G401 (cell line): ENCODE data around the gene GLT1D1. TPM values are rescaled to one million over a fixed set of nuclear protein-coding genes. Genes with fewer than 3 reads are reported as not detected.

Experiments used
- DNase-seq: peaks from one replicate; pipeline ENCODE4 v3.0.0-alpha.2; 2015; ENCODE audit warnings: low spot score
- in situ Hi-C: cut with HindIII; loops from 2 replicates; pipeline ENCODE4 v1.10.0; 2016; ENCODE audit warnings: low sequenced_read_pairs, mixed read lengths
- total RNA-seq: library from RNA; depleted of rRNA; stranded (reverse); fragments of >200 nt; shearing (Covaris generic); gene quantifications from 2 replicates; pipeline ENCODE4 v1.2.3, GENCODE V29; 2014

GLT1D1 gene
- total RNA-seq, 1 experiment from 2014 or later = 0.14 TPM

DNA sequence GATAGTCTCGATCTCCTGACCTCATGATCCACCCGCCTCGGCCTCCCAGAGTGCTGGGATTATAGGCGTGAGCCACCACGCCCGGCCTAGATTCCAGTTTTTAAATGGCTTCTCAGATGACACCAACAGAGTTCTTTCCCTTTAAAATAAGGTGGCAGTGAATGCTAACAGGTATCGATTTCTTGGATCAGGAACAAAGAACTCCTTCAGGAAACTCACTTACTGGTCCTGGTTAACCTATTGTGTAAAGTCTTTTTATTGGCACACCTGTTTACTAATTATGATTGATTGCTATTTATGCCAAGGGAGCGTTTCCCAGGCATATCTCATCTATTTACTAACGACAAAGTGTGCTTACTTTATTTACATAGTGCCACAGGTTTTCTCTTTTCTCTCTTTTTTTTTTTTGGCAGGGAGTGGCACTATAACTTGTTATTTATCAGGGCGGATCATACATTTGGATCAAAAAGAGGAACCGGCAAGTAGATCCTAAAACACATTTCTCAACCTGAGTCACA, 89.7 kb downstream of the GLT1D1 start:
- in situ Hi-C loops = no loop called here
- no peak for DNase-seq

DNA sequence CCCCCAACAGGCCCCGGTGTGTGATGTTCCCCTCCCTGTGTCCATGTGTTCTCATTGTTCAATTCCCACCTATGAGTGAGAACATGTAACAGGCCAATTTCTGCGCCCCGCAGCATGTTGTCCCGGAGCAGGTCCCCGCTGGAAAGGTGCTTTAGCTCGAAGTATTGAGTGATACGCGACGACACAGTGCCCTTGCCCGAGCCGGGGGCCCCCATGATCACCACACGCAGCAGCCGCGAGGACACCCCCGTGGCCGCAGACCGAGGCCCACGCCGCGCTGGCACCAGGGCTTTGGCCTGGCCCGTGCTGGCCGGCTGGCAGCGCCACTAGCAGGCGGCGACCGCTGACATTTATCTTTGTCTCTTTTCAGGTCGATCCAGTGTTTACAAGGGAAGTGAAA, 91.7 kb downstream of the GLT1D1 start:
- in situ Hi-C loops = no loop called here

DNA sequence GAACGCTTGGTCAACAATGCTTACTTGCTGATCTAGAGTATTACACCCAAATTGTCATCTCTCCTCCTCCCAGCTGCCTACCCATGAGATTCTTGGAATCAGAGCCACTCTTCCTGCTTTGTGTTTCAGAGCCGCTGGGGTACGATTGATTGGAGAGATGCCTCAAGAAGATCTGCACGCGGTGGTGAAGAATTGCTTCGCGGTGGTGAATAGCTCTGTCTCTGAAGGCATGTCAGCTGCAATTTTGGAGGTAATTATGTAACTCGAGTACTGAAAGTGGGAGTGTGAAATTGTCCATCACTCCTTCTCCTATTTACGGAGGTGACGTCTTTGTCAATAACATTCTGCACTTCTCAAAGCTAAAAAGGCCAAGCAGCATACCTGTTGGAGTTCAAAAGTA, 93.9 kb downstream of the GLT1D1 start:
- DNase-seq = no peak
- in situ Hi-C loops = no loop called here

More for the DNA sequence above, 91.7 kb downstream of the GLT1D1 start:
- DNase-seq = no peak

DNA sequence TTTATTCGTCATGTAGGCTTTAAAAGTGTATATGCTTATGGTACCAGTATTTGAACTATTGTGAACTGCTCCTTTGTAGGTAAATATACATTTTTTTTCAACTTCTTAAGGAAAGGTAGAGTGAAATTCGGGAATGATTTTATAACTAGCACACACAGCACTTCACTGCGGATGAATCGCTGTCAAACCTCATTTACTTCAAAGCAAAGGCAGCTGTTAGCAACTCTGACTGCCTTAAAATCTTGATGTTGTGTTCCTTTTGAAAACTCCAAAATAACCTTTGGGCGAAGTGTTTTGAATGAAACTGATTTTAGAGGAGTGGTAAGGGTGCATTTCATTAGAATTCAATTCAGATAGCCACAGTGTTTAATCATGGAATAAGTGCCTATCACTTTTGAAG, 95.8 kb downstream of the GLT1D1 start:
- DNase-seq = no peak
- in situ Hi-C loops = no loop called here

DNA sequence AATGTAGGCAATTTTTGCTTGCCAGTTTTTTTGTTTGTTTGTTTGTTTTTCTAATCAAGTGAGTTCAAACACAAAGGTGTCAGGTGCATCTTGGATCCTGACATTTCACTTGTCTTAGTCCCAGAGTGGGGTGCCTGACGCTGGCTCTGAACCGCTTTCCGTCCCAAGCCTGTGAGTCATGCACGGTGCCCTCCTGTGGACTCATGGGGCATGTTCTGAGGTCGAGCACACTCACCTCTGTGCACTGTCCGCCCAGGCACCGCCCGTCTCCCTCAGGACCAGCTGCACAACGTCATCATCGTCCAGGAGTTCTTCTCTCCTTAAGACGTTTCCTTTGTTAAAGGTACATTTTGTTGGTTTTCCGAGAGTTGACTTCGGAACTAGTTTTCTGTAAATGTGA, 98.2 kb downstream of the GLT1D1 start:
- in situ Hi-C loops = no loop called here
- DNase-seq = no peak

DNA sequence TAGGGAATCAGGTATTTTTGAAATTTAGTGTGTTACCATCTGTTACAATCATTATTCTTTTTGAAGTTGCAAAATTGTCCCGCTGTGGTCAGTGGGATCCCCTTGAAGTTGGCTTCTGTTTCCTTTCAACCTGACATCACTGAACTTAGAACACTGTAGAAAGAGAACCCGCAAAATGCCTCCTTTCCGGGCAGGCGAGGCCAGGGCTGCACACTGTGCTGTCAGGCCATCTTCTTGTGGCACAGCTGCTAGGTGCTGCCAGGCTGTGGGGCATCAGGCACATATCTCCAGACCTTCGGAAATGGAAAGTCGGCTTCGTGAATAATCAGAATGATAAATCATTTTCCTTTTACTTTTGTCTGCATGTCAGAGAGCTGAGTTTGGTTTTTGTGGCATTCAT, 103.5 kb downstream of the GLT1D1 start:
- no peak for DNase-seq
- in situ Hi-C loops = no loop called here

DNA sequence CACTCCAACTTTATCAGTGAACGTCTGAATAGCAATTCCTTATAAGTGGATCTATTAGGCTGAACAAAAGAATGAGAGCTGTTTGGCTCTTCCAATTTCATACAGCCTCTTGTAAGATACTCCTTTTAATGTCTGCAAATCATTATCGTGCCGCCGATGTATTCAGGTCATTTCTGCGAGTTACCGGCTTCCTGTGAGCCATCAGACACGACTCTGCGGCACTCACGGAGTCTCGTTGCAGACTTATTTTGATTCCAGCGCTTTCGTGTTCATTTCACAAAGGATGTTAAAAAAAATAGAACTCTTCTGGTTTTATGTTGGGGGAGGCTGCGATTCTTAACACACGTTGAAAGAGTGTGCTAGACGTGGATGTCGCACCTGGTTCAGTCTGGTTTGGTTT, 106.6 kb downstream of the GLT1D1 start:
- DNase-seq = no peak
- in situ Hi-C loops = no loop called here

DNA sequence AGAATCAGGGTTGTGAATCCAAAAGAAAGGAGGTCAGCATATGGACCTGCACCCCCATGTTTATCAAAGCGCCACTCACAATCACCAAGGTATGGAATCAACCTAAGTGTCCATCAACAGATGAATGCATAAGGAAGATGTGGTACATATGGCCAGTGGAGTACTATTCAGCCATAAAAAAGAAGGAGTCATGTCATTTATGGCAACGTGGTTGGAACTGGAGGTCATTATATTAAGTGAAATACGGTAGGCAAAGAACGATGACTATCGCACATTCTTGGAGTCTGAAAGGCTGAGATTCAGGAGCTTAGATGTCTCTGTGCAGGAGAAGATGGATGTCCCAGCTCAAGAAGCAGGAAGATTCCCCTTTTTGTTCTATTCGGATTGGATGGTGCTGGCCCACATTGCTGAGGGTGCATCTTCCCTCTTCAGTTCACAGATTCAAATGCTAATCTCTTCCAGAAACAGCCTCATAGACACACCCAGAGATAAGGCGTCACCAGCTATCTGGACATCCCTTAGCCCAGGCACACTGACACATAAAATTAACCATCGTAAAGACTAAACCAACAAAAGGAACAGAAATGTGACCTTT, 108.1 kb downstream of the GLT1D1 start:
- in situ Hi-C loops = no loop called here
- no peak for DNase-seq

DNA sequence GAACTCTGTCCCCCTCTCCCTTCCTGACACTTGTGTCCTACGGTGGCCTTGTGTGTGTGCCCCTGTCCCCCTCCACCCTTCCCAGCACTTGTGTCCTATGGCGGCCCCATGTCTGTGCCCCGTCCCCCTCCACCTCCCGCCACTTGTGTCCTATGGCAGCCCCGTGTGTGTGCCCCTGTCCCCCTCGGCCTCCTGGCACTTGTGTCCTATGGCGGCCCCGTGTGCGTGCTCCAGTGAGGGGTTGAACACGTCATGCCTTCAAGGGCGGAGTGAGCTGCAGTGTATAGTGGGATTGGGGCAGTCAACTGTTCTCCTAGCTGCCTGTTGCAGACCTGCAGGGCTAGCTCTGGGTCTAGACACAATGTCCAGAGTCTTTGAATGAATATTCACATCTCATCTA, 108.7 kb downstream of the GLT1D1 start:
- in situ Hi-C loops = no loop called here
- no peak for DNase-seq

DNA sequence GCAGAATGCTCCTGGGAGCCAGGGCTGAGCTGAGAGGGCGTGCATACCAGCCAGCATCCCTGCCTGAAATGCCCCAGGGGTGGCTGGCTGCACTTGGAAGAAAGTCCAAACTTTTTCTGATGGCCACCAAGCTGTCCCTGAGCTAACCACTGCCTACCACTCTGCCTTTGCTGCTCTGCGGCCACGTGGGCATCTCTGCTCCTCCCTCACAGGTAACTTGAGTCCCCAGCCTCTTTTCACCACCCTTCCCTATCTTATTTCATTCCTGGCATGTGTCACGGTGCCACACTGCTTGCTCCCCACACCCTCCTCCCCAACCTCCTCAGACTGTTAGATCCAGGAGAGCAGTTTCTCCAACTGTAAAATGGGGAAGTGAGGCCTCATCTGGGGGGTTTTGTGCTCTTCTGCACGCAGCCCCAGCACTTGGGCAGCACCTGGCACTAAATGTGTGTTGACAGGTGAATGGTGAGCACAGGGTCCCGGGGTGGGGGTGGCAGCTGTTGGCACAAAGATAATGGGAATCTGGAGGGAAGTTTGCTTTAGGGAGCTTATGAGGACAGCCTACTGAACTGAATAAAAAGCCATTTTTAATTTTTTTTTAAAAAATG, 113.0 kb downstream of the GLT1D1 start:
- DNase-seq = no peak
- in situ Hi-C loops = no loop called here

DNA sequence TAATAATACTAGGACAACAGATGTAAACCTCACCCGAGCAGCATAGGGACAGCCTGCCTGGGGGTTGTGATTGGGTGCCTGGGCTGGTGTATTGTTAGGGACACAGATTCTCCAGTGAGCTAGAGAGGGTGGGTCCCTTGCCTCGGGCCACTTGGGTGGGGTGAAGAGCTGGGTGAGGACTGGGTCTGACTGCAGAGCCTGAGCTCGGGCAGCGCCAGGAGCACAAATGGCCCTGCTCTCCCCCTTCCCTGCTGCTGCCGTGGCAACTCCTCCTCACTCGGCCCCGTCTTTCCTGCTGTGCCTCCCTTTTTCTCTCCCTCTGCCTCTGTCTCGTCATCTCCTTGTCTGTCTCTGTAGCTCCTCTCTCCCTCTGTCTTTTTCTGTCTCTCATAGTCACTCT, 115.4 kb downstream of the GLT1D1 start:
- no peak for DNase-seq

DNA sequence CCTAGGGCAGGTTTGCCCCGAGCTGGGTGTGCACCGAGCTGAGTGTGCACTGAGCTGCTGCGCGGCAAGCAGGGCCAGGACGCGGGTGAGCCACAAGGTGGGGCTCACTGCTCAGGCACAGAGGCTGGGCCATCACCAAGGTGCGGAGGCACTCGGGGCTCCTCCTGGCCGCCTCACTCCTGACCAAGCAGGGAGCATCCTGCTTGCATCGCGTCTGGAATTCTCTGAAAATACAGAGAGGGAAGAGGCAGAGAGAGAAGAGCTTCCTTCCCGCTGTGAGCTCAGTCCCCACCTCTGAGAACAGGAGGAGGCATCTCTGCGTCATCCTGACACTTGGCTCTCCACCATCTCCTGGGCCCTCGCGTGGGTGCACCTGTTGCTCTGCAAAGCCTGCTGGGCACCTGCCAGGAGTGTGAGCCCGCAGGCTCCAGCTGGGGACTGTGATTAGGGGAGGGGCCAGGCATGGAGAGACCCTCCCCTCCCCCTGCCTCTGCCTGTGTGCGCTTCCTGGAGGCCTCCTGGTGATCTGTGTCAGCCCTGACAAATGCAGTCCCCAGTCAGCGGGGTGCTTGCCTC, 116.3 kb downstream of the GLT1D1 start:
- DNase-seq = peak; percentile 74
- in situ Hi-C loops = no loop called here

More for the DNA sequence above, 115.4 kb downstream of the GLT1D1 start:
- in situ Hi-C loops = no loop called here

DNA sequence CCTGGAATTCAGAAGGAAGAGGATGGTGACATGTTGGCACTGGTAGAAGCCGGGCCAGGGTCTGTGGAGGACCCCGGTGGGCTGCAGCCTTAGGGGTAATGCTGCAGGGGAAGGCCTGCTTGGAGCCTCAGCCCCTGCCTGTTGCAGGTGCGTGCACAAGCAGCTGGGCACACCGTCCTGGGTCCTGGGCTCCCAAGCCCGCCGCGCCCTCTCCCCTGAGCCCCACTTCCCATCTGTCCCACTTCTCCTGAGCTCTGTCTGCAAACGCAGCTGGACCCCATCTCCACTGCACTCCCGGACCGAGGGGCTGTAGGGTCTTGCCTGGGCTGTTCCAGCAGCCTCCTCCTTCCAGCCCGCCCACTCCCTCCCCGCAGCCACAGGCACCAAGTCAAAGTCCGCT, 116.8 kb downstream of the GLT1D1 start:
- DNase-seq = no peak
- in situ Hi-C loops = no loop called here

DNA sequence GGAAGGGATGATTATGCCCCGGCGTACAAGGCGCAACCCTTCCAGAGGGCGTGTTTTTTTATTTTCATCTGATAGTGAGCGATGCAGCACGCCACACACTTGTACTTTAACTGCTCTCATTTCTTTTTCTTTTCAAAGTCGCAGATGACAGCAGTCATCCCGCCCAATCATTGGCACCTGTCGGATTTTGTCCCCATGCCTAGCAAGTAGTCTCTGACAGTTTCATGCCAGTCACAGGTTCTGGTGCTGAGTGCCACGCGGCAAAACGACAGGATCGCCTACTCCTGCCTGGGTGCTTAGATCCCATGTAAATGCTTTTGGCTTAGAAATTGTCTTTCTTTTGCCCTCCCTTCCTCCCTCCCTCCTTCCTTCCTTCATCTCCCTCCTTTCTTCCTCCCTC, 117.7 kb downstream of the GLT1D1 start:
- no peak for DNase-seq
- in situ Hi-C loops = no loop called here

DNA sequence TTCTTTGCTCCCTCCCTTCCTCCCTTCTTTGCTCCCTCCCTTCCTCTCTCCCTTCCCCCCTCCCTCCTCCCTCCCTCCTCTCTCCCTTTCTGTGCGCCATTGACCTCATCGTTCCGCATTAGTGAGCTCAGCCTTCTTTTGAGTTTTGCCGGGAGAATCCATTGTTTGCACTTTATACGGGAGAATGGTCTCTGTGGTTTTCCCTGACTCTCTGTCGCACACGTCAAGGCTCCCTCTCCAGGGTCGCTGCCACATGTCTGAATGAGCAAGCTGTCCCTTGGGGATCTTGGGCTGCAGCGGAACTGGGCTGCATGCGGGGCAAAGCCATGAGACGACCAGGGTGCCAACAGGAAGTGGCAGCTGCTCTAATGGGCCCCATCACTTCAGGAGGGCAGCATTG, 118.5 kb downstream of the GLT1D1 start:
- DNase-seq = no peak
- in situ Hi-C loops = no loop called here

DNA sequence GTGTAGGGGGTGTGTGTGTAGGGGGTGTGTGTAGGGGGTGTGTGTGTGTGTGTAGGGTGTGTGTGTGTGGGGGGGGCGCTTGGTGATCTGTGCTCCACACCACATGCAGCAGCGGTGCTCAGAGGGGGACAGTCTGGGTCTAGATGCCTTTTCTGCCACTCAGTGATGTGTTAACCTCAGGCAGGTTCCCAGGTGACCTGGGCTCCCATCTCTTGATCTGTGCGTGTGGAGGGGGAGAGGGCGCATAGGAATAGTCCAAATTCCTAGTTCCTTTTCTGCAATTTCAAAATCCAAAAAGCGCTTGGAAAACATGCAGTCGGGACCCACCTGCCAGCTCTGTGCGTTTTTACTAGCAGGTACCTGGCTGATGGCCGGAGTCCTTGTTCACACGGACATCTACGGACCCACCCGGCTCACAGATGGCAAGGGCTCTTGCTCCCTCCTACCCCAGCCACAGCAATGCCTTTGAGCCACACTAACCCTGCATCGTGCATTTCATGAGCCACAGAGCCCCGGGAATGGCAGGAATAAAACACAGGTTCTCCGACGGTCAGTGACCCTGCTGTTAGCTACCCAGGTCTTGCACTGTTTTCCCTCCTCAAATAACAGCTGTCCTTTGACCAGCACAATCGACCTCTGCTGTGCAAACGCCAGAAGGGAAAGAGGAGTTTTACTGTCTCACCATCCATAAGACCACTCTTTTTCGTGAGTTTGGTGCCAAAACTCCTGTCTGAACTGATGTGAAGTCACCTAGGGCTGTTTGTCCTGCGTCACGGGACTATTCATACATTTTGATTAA, 120.8 kb downstream of the GLT1D1 start:
- no peak for DNase-seq
- in situ Hi-C loops = no loop called here

DNA sequence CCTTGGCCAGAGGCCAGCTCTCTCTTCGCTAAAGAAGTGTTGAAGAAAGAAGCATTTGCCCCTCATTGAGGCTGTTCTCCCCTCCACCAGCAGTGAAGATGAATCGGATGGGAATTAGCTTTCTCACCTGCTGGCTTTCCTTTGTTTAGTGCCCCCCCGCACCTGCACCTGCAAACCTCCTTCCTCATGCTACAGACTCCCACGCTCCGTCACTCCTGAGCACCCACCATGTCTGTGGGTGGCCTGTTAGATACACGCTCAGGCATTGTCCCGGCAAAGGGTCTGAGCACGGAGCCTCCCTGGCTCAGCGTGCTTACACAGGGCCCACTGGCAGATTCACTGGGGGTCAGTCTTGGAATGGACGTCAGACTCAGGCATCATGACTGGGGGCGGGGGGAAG, 121.6 kb downstream of the GLT1D1 start:
- DNase-seq = no peak
- in situ Hi-C loops = no loop called here

DNA sequence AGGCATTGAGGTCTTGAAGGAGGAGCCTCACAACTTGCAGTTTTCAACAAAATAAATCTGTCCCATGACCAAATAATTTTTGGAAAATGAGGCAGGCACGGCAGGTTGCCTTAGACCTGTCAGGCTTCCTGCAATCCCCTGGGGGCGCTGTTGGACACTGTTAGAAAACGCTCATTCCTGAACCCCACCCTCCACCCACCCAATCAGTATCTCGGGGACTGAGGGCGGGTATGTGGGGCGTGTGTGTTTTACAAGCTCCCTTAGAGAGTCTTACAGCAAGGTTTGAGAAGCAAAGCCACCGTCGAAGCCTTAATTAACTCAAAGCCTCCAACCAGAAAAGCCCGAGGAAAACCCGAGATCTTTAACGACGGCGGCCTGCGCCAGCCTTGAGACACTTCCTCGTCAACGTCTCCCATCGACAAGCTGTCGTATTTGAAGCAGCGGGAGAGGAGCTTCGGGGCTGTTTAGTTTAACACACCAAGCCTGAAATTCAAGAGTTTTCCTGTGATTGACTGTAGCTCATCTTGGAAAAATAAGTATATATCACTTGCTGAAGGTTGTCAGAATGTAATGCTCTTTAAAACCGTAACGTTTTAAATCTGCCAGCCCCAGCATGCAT, 123.0 kb downstream of the GLT1D1 start:
- in situ Hi-C loops = no loop called here
- DNase-seq = no peak

DNA sequence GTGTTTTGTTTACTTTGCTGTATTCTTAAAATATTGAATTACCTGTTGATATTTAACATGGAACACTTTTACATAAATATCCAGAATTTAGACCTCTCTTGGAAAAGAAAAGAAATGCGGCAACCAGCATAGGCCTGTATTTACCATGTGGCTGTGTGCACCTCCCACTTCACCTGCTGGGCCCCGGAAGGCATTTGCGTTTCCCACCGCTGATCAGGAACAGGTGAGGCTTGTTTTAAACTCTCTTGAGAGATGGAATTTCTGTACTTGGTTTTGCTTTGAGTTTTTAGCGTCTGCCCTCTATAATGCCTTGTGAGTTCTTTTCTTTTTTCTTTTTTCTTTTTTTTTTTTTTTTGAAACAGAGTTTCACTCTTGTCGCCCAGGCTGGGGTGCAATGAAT, 124.2 kb downstream of the GLT1D1 start:
- in situ Hi-C loops = no loop called here

DNA sequence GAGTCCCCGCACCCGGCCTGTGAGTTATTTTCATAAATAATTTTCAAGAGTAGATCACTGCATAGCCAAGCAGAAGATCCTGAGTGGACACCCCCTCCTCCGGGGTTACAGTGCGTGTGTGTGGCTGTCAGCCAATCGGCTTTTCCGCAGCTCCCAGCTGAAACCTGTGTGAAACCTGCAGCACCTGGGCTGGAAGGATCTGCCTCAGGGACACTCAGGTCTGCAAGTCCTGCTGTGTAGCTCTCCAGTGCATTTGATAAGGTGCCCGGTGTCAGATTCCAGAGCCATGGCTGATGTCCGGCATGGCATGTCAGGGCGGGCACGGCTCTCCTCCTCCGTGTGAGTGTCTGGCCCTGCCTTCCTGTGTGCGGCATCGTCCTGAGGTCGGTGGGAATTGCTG, 124.8 kb downstream of the GLT1D1 start:
- in situ Hi-C loops = no loop called here

More for the DNA sequence above, 124.2 kb downstream of the GLT1D1 start:
- DNase-seq = no peak

More for the DNA sequence above, 124.8 kb downstream of the GLT1D1 start:
- no peak for DNase-seq
